Progenitor cell of endocrine pancreas (in vitro differentiated cells): ENCODE data around the gene EXOC3L1. TPM values are rescaled to one million over a fixed set of nuclear protein-coding genes. Genes with fewer than 3 reads are reported as not detected.
A peak's percentile ranks its signal among the peaks of the same experiment; 100 is the strongest.

Source experiments
- DNase-seq: peaks from one replicate; pipeline ENCODE4 v3.0.0; 2021; ENCODE audit warnings: low spot score; ENCODE audit not compliant: unreplicated experiment
- H3K27ac Mint-ChIP-seq: 2 replicates; pipeline ENCODE4 v1.8.0; 2021; ENCODE audit warnings: mild to moderate bottlenecking, moderate library complexity, mixed read lengths
- H3K27me3 Mint-ChIP-seq: 2 replicates; pipeline ENCODE4 v1.8.0; 2021; ENCODE audit warnings: mixed read lengths
- H3K36me3 Mint-ChIP-seq: 2 replicates; pipeline ENCODE4 v1.8.0; 2022; ENCODE audit warnings: mixed read lengths; ENCODE audit not compliant: insufficient read depth
- H3K4me1 Mint-ChIP-seq: 2 replicates; pipeline ENCODE4 v1.8.0; 2021; ENCODE audit warnings: low read depth, mixed read lengths
- H3K4me3 Mint-ChIP-seq: 2 replicates; pipeline ENCODE4 v1.8.0; 2021; ENCODE audit warnings: low read depth, mild to moderate bottlenecking, moderate library complexity, mixed read lengths
- H3K9me3 Mint-ChIP-seq: 2 replicates; pipeline ENCODE4 v1.8.0; 2021; ENCODE audit warnings: low read depth, mixed read lengths
- total RNA-seq: library from RNA; stranded (reverse); gene quantifications from 2 replicates; pipeline ENCODE4 v1.2.1, GENCODE V29; 2021
- TF ChIP-seq, protein P1 (sequence below): fragments of 200-600 bp; sonication (generic); IDR thresholded peaks from one replicate; pipeline ENCODE4 v1.5.0; 2021; ENCODE audit warnings: antibody characterized with exemption, mild to moderate bottlenecking; ENCODE audit not compliant: unreplicated experiment

Gene EXOC3L1
- total RNA-seq, 1 donor from 2014 or later: not detected

DNA sequence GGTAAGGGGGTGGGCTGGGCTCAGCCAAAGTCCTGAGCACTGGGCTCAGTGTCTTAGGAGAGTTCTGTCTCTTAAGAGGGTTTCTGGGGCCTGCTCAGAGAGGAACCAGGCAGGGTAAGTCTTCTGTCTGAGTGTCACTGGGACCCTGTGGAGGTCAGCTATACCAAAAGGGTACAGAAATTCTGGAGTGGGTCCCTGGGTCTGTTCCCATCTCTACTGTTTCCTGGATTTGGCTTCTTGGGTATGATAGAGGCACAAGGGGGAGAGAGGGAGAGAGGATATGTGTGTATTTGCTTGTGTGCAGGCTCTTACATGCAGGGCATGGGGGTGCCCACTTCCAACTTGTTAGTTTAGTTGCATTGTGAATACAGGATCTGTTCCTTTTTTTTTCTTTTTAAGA is 3.6 kb upstream of the EXOC3L1 start:
- no peaks in the 10 kb centered on the region for H3K27me3 Mint-ChIP-seq
- H3K4me1 Mint-ChIP-seq: peaks cover 15% of the 10 kb centered on the region
- H3K4me3 Mint-ChIP-seq: peak overlapping the region; percentile 80
- DNase-seq: no peak
- H3K36me3 Mint-ChIP-seq: peaks cover 17% of the 10 kb centered on the region
- H3K27ac Mint-ChIP-seq: peak overlapping the region; percentile 67
- TF ChIP-seq, protein P1, sequence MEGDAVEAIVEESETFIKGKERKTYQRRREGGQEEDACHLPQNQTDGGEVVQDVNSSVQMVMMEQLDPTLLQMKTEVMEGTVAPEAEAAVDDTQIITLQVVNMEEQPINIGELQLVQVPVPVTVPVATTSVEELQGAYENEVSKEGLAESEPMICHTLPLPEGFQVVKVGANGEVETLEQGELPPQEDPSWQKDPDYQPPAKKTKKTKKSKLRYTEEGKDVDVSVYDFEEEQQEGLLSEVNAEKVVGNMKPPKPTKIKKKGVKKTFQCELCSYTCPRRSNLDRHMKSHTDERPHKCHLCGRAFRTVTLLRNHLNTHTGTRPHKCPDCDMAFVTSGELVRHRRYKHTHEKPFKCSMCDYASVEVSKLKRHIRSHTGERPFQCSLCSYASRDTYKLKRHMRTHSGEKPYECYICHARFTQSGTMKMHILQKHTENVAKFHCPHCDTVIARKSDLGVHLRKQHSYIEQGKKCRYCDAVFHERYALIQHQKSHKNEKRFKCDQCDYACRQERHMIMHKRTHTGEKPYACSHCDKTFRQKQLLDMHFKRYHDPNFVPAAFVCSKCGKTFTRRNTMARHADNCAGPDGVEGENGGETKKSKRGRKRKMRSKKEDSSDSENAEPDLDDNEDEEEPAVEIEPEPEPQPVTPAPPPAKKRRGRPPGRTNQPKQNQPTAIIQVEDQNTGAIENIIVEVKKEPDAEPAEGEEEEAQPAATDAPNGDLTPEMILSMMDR: no peak
- no peaks in the 10 kb centered on the region for H3K9me3 Mint-ChIP-seq

DNA sequence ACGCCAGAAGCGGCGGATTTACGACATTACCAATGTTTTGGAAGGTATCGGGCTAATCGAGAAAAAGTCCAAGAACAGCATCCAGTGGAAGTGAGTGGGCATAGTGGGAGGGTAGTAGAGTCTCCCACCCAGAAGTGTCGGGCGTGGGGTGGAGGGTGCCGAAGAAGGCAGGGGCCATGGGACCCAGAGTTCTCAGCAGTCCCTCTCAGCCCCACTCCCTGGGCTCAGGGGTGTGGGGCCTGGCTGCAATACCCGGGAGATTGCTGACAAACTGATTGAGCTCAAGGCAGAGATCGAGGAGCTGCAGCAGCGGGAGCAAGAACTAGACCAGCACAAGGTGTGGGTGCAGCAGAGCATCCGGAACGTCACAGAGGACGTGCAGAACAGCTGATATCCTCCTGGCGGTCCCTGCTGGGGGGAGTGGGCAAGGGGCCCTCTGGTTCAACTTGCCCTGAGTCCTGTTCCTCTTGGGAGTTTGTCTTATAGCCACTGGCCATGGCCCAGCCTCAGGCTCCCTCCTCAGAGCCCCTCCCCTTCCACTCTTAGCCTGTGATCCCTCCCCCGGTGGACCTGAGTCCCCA is 2.9 kb upstream of the EXOC3L1 start:
- DNase-seq: no peak
- Mint-ChIP-seq H3K27ac (peak overlapping the region; percentile 71), H3K4me3 (peak overlapping the region; percentile 80), H3K27me3 (no peaks in the 10 kb centered on the region), H3K9me3 (no peaks in the 10 kb centered on the region), H3K36me3 (peaks cover 16% of the 10 kb centered on the region), H3K4me1 (peaks cover 15% of the 10 kb centered on the region)
- TF ChIP-seq, protein P1: no peak

DNA sequence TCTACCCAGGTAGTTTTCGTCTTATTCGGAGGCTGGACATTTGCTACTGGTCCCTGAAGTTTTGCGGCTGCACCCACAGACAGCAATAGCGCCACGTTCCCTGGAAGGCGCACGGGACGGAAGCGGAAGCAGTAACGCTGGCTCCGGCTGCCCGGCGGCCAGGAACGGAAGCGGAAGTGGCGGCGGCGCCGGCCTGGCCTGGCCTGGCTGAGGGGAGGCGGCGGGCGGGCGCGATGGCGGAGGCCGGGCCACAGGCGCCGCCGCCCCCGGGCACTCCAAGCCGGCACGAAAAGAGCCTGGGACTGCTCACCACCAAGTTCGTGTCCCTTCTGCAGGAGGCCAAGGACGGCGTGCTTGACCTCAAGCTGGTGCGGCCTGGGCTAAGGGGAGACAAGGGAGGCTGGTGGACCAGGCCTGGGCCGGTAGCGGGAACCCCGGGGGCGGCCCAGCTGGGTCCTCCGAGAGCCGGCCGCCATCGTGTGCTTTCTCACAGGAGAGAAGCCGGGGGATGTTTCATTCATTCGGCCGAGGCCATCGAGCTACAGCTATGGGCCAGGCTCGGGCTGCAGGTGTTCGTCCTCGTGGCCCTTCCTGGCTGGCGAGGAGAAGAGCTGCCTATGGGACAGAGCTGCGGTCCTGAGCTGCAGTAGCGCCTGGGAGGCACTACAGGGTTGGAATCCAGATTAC is 2.2 kb upstream of the EXOC3L1 start, which contains the start of gene E2F4:
E2F4 (plus strand) TSS at position 161 of the 687 bp plus-strand sequence; CDS start at position 234, 73 bp downstream.
- Mint-ChIP-seq H3K27ac (peak within 1 kb of the TSS; percentile 71), H3K36me3 (peaks cover 16% of the 10 kb centered on the region), H3K27me3 (no peaks in the 10 kb centered on the region), H3K4me1 (peaks cover 15% of the 10 kb centered on the region), H3K4me3 (peak within 1 kb of the TSS; percentile 80), H3K9me3 (no peaks in the 10 kb centered on the region)
- TF ChIP-seq, protein P1: no peak
- DNase-seq: peak; percentile 75

DNA sequence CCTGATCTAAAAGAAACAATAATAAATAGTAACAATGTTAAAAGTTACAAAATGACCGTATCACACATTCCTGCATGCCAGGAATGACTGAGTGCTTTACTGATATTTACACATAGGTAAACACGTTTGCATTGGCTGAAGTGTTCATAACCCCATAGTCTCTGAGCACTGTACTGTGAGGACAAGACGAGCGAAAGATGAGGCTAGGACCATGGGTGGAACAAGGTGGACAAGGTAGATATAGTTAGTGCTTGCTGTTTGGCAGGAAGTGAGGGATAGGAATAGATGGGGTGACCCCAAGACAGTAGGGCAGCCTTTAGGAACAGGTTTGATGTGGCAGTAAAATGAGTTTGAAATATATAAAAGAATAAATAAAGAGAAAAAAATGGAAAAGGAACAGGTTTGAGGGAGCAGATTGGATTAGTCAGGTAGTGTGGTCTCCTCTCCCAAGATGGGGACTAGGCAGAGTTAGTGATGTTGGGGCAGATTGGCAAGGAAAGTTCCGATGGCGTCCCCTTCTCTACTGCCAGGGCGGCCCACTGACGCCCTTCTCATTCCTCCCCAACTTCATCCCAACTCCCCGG is 1.6 kb upstream of the EXOC3L1 start:
- DNase-seq: no peak
- Mint-ChIP-seq H3K27ac (no peak overlapping the region), H3K9me3 (no peaks in the 10 kb centered on the region), H3K4me1 (peaks cover 15% of the 10 kb centered on the region), H3K27me3 (no peaks in the 10 kb centered on the region), H3K4me3 (peak overlapping the region; percentile 80), H3K36me3 (peaks cover 10% of the 10 kb centered on the region)
- TF ChIP-seq, protein P1: no peak
